OCI-LY7 (cell line): ENCODE measurements around the gene PDE6G. TPM values are rescaled to one million over a fixed set of nuclear protein-coding genes. Genes with fewer than 3 reads are reported as not detected.

Source experiments
- BruUV-seq: library from RNA; stranded (reverse); fragments of 400-500 nt; replicated peaks from 2 replicates; lab custom pipeline; 2021; lab: Mats Ljungman, UMichigan
- CTCF ChIA-PET: fragments of 300-600 bp; sonication (Branson Sonifier 250); formaldehyde crosslinking; loops from one replicate; lab custom pipeline; 2022; ENCODE audit warnings: antibody characterized with exemption; ENCODE audit not compliant: unreplicated experiment; lab: Charles Lee
- POLR2A ChIA-PET: fragments of 300-600 bp; sonication (Branson Sonifier 250); formaldehyde crosslinking; loops from one replicate; lab custom pipeline; 2022; ENCODE audit warnings: antibody characterized with exemption; lab: Charles Lee
- DNase-seq: peaks from one replicate; pipeline ENCODE4 v3.0.0-alpha.2; 2015; ENCODE audit warnings: low spot score
- H2AFZ ChIP-seq: fragments of 200-600 bp; sonication (generic), shearing (Covaris generic); 2 replicates; pipeline ENCODE4 v1.6.1; 2014; ENCODE audit warnings: mild to moderate bottlenecking, antibody characterized with exemption, low read length, moderate library complexity
- H3K27ac ChIP-seq: fragments of 200-600 bp; sonication (generic); 2 replicates; pipeline ENCODE4 v1.5.1; 2014; ENCODE audit warnings: mixed run types, low read depth, mild to moderate bottlenecking, moderate library complexity, low read length, inconsistent platforms; ENCODE audit not compliant: poor library complexity, severe bottlenecking
- H3K36me3 ChIP-seq: fragments of 200-600 bp; sonication (generic); 2 replicates; pipeline ENCODE4 v1.6.1; 2014; ENCODE audit warnings: mild to moderate bottlenecking, antibody characterized with exemption, low read length, moderate library complexity, mixed read lengths; ENCODE audit not compliant: insufficient read depth
- H3K4me1 ChIP-seq: fragments of 200-600 bp; sonication (generic); 2 replicates; pipeline ENCODE4 v1.5.1; 2014; ENCODE audit warnings: mild to moderate bottlenecking, low read length; ENCODE audit not compliant: insufficient read depth, poor library complexity, severe bottlenecking
- H3K4me2 ChIP-seq: fragments of 200-600 bp; sonication (generic); 2 replicates; pipeline ENCODE4 v1.6.1; 2014; ENCODE audit warnings: mild to moderate bottlenecking, low read length
- H3K4me3 ChIP-seq: fragments of 200-600 bp; sonication (generic); 2 replicates; pipeline ENCODE4 v1.5.1; 2014; ENCODE audit warnings: mild to moderate bottlenecking, low read depth, low read length; ENCODE audit not compliant: poor library complexity, severe bottlenecking
- H3K79me2 ChIP-seq: fragments of 200-600 bp; sonication (generic); 2 replicates; pipeline ENCODE4 v1.6.1; 2016; ENCODE audit warnings: low read depth, mild to moderate bottlenecking, low read length, moderate library complexity, mixed read lengths; ENCODE audit not compliant: insufficient read depth
- H3K9me2 ChIP-seq: fragments of 200-600 bp; sonication (generic); 2 replicates; pipeline ENCODE4 v1.6.1; 2016; ENCODE audit warnings: mild to moderate bottlenecking, low read length, mixed read lengths; ENCODE audit not compliant: insufficient read depth
- H3K9me3 ChIP-seq: fragments of 200-600 bp; sonication (generic); 2 replicates; pipeline ENCODE4 v1.6.1; 2014; ENCODE audit warnings: mild to moderate bottlenecking, mixed run types, low read length, mixed read lengths
- H4K20me1 ChIP-seq: fragments of 200-600 bp; sonication (generic); 2 replicates; pipeline ENCODE4 v1.6.1; 2014; ENCODE audit warnings: mild to moderate bottlenecking, antibody characterized with exemption, low read length, moderate library complexity, mixed read lengths; ENCODE audit not compliant: insufficient read depth
- CTCF ChIP-seq: fragments of 200-600 bp; sonication (generic); conservative IDR thresholded peaks from 2 replicates; pipeline ENCODE4 v1.5.1; 2014; ENCODE audit warnings: mild to moderate bottlenecking, antibody characterized with exemption, low read length, moderate library complexity, mixed read lengths
- EZH2phosphoT487 ChIP-seq: fragments of 200-600 bp; sonication (generic); IDR thresholded peaks from 2 replicates; pipeline ENCODE4 v1.6.1; 2018; ENCODE audit warnings: low read depth, borderline replicate concordance, mild to moderate bottlenecking, mixed run types, antibody characterized with exemption, low read length, moderate library complexity, mixed read lengths
- intact Hi-C: fragments of 100-400 bp; cut with micrococcal nuclease; formaldehyde crosslinking; loops from one replicate; pipeline ENCODE4 v1.10.0; 2022; ENCODE audit not compliant: unreplicated experiment
- total RNA-seq, 2 experiments: library from RNA; depleted of rRNA in 1 of 2; stranded (reverse); fragments of >200 nt in 1 of 2; shearing (Covaris generic) in 1 of 2; gene quantifications; 2 replicates each; pipeline ENCODE4 v1.2.3, GENCODE V29; 2014 to 2022

The PDE6G gene
- total RNA-seq, 2 experiments from 2014 or later: 0.44 TPM; not detected in 1

GRCh38 chr17:81607431-81607830 lies 48.9 kb downstream of the PDE6G start:
- H3K4me1 ChIP-seq: no peaks in the 10 kb centered on the region
- CTCF ChIA-PET: no interaction called here
- no peaks in the 10 kb centered on the region for H3K9me3 ChIP-seq
- H3K9me2 ChIP-seq: no peaks in the 10 kb centered on the region
- no peak for TF ChIP-seq CTCF
- no peak for TF ChIP-seq EZH2phosphoT487
- no peaks in the 10 kb centered on the region for H4K20me1 ChIP-seq
- no peaks in the 10 kb centered on the region for H3K79me2 ChIP-seq
- intact Hi-C loops: no loop called here
- no TSS peak for BruUV-seq
- no peak for DNase-seq
- no peak overlapping the region for H2AFZ ChIP-seq
- POLR2A ChIA-PET: no interaction called here
- H3K4me2 ChIP-seq: no peak overlapping the region
- H3K4me3 ChIP-seq: no peak overlapping the region
- H3K27ac ChIP-seq: no peak overlapping the region
- H3K36me3 ChIP-seq: peaks cover 91% of the 10 kb centered on the region

GRCh38 chr17:81603846-81604610 lies 52.3 kb downstream of the PDE6G start:
- no peaks in the 10 kb centered on the region for H3K9me2 ChIP-seq
- H3K4me2 ChIP-seq: no peak overlapping the region
- TF ChIP-seq CTCF: no peak
- no peak for TF ChIP-seq EZH2phosphoT487
- H3K4me3 ChIP-seq: no peak overlapping the region
- ChIA-PET POLR2A (no interaction called here), CTCF (no interaction called here)
- DNase-seq: no peak
- intact Hi-C loops: no loop called here
- no peaks in the 10 kb centered on the region for H3K9me3 ChIP-seq
- no peak overlapping the region for H2AFZ ChIP-seq
- H3K4me1 ChIP-seq: peaks cover 14% of the 10 kb centered on the region
- no peaks in the 10 kb centered on the region; the same call in 1 of the 2 replicates for H3K79me2 ChIP-seq
- H3K36me3 ChIP-seq: peaks cover 88% of the 10 kb centered on the region
- H3K27ac ChIP-seq: no peak overlapping the region
- BruUV-seq: no TSS peak
- peaks cover 9% of the 10 kb centered on the region; the same call in 1 of the 2 replicates for H4K20me1 ChIP-seq
